ES-I3 (cell line): Measurements from ENCODE around the gene SSBP3.
"Not testable (repeated sequence)": the region's sequence is repeated elsewhere in the genome, so short reads cannot be mapped to it uniquely, and the experiment has no call there.

Experiments used
- H3K36me3 ChIP-seq: 2 replicates; pipeline ENCODE4 v1.6.1; 2013; ENCODE audit warnings: mild to moderate bottlenecking, low read length, control low read depth, moderate library complexity; ENCODE audit not compliant: insufficient read depth
- H3K4me1 ChIP-seq: 2 replicates; pipeline ENCODE4 v1.6.1; 2013; ENCODE audit warnings: mild to moderate bottlenecking, control low read depth, low read length; ENCODE audit not compliant: insufficient read depth
- H3K9ac ChIP-seq: 2 replicates; pipeline ENCODE4 v1.6.1; 2013; ENCODE audit warnings: low read depth, mild to moderate bottlenecking, low read length, moderate library complexity
- H3K9me3 ChIP-seq: 2 replicates; pipeline ENCODE4 v1.6.1; 2013; ENCODE audit warnings: mild to moderate bottlenecking, low read length, moderate library complexity; ENCODE audit not compliant: control insufficient read depth, insufficient read depth

Gene SSBP3

GRCh38 chr1:54247863-54248515, 158.2 kb downstream of the SSBP3 start:
- Histone ChIP-seq H3K9ac (no peak overlapping the region), H3K36me3 (peaks cover 2% of the 10 kb centered on the region)

DNA sequence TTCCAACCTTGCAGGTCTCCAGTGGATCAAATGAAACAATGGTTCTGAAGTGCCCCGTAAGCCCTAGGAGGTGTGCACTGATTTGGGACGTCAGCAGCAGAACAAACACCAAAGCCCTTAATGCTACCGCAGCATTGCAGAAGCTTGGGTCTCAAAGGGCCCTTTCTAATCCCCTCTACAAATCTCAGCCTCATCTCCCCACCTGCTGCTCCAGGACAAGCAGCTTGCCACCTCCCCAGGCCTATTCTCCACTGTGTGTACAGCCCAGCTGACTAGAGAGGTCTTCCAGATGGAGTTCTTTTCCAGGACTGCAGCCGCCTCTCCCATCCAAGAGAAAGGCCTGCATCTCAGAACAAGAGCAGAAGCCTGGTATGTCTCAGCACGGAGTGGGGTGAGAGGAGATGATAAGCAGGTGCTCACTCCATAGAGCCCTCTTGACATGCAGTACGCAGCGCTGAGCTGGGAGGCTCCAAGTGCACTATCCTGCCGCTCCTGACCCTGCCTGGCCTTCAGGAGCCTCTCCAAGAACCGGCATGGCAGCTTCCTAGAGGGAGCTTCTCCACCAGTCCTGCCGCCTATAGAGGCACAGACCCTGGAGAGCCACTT, 160.0 kb downstream of the SSBP3 start:
- Histone ChIP-seq H3K9me3 (no peaks in the 10 kb centered on the region), H3K36me3 (peaks cover 5% of the 10 kb centered on the region), H3K4me1 (peaks cover 3% of the 10 kb centered on the region; the same call in 1 of the 2 replicates), H3K9ac (no peak overlapping the region)

More at GRCh38 chr1:54247863-54248515, 158.2 kb downstream of the SSBP3 start:
- peaks cover 3% of the 10 kb centered on the region; the same call in 1 of the 2 replicates for H3K4me1 ChIP-seq
- H3K9me3 ChIP-seq = no peaks in the 10 kb centered on the region

GRCh38 chr1:54245501-54245900, 160.7 kb downstream of the SSBP3 start:
- Histone ChIP-seq H3K4me1 (peaks cover 3% of the 10 kb centered on the region; the same call in 1 of the 2 replicates), H3K9me3 (no peaks in the 10 kb centered on the region), H3K9ac (no peak overlapping the region), H3K36me3 (peaks cover 5% of the 10 kb centered on the region)

GRCh38 chr1:54244655-54245054, 161.5 kb downstream of the SSBP3 start:
- no peak overlapping the region for H3K9ac ChIP-seq
- H3K36me3 ChIP-seq = peaks cover 5% of the 10 kb centered on the region
- H3K4me1 ChIP-seq = no peaks in the 10 kb centered on the region
- no peaks in the 10 kb centered on the region for H3K9me3 ChIP-seq

GRCh38 chr1:54243022-54243421, 163.2 kb downstream of the SSBP3 start:
- H3K9ac ChIP-seq = no peak overlapping the region
- no peaks in the 10 kb centered on the region for H3K9me3 ChIP-seq
- H3K4me1 ChIP-seq = no peaks in the 10 kb centered on the region
- H3K36me3 ChIP-seq = peaks cover 5% of the 10 kb centered on the region

DNA sequence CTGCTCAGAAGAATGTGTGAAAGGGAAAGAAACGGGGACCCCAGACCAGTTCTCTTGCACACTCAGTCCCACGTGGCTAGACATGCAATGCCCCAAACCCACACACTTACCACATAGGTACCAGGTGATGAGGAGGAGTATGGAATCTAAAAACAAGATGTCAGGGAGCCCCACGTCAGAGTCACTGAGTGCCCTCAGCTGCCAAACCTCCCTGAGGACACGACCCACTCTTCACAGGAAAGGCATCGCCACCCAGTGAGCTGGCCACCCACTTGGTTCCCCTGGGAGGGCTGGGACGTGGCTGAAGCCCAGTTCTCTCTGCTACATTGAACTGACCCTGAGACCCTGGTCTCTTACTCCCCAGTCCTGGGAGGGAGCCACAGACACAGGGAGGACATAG, 164.8 kb downstream of the SSBP3 start:
- Histone ChIP-seq H3K4me1 (no peaks in the 10 kb centered on the region), H3K9ac (no peak overlapping the region), H3K36me3 (peaks cover 17% of the 10 kb centered on the region), H3K9me3 (no peaks in the 10 kb centered on the region)

- peaks cover 17% of the 10 kb centered on the region for H3K36me3 ChIP-seq
These were observed 165.4 kb downstream of the SSBP3 start for GRCh38 chr1:54240741-54241335.

DNA sequence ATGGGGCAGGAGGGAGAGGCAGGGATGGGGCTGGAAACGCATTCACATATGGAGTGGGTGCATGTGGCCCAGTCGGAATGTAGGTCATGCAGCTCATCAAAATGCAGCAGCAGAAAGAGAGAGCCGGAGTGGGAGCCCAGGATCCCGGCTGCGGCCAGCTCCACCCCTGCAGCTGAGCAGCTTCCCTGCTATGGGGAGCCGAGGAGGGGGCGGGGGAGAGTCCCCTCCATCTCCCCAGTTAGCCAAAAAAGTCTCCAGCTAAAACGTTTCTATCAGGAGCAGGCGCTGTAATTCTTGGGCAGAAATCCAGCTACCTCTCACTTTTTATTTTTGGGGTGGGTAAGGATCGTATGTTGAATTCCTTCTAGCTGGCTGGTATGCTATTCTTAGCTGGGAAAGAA, 166.6 kb downstream of the SSBP3 start:
- peaks cover 17% of the 10 kb centered on the region for H3K36me3 ChIP-seq

More at GRCh38 chr1:54240741-54241335, 165.4 kb downstream of the SSBP3 start:
- Histone ChIP-seq H3K9me3 (no peaks in the 10 kb centered on the region), H3K9ac (no peak overlapping the region), H3K4me1 (no peaks in the 10 kb centered on the region)

DNA sequence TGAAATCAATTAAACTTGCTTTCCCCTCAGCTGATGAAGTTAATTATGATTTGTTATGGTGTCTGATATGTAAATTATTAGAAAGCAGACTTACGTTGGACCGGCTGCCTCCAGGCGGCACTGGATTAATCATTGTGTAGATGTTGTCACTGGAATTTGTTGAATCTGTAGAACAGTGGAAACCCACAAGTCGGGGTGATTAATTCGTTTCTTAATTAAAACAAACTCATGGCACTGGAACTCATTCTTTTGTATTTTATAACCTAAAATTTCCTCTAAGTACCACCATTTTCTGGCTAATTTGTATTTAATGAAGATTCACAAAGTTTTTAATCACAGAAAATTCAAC, 167.2 kb downstream of the SSBP3 start:
- no peaks in the 10 kb centered on the region for H3K4me1 ChIP-seq
- H3K9ac ChIP-seq = no peak overlapping the region
- peaks cover 17% of the 10 kb centered on the region for H3K36me3 ChIP-seq
- H3K9me3 ChIP-seq = no peaks in the 10 kb centered on the region

More for the DNA sequence above, 166.6 kb downstream of the SSBP3 start:
- Histone ChIP-seq H3K9ac (no peak overlapping the region), H3K4me1 (no peaks in the 10 kb centered on the region), H3K9me3 (no peaks in the 10 kb centered on the region)

DNA sequence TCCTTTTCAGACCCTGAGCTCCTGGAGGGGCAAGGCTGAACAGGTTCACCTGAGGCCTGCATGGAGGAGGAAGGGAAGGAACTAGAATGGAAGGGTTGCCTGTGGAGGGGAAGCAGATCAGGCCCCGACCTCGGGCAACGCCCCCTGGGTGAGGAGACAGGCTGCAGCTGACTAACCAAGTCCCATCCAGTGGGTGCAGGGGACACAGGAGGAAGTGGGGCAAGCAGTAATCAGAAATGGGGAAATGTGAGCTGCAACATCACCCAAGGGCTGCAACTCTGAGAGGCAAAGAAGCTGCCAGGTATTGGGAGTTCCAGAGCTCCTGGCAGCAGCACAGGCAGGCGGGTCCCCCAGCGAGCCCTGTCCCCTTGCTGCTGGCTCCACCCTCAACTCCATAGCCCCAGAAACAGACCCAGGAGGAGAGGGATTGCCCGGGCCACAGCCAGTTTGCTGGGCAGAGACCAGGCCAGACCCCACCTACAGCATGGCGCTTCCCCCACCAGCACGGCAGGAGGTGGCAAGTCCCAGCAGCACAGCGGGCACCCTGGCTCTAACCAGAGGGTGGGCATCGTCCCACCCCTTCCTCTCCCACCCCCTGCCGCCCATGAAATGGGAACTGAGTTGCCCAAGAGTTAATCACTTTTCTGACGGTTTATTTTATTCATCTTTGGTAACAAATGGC, 167.7 kb downstream of the SSBP3 start:
- H3K4me1 ChIP-seq = no peaks in the 10 kb centered on the region
- peaks cover 17% of the 10 kb centered on the region for H3K36me3 ChIP-seq
- H3K9ac ChIP-seq = no peak overlapping the region
- no peaks in the 10 kb centered on the region for H3K9me3 ChIP-seq

- Histone ChIP-seq H3K9me3 (no peaks in the 10 kb centered on the region), H3K4me1 (no peaks in the 10 kb centered on the region), H3K9ac (no peak overlapping the region), H3K36me3 (peaks cover 12% of the 10 kb centered on the region)
These were observed 168.6 kb downstream of the SSBP3 start for GRCh38 chr1:54237586-54237985.

DNA sequence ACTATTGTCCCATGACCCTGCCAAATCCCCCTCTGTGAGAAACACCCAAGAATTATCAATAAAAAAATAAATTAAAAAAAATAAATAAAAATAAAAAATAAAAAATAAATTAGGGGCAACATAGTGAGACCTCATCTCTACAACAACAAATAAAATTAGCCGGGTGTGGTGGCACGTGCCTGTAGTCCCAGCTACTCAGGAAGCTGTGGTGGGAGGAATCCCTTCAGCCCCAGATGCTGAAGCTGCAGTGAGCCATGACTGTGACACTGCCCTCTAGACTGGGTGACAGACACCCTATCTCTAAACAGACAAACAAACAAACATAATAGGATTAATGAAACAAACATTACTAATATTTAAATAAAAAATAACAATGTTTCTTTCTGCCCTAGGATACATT, 171.9 kb downstream of the SSBP3 start:
- Histone ChIP-seq H3K36me3 (peaks cover 12% of the 10 kb centered on the region), H3K9ac (no peak overlapping the region), H3K4me1 (no peaks in the 10 kb centered on the region; the same call in 1 of the 2 replicates), H3K9me3 (no peaks in the 10 kb centered on the region)

- H3K4me1 ChIP-seq, H3K9ac ChIP-seq, H3K9me3 ChIP-seq: not testable (repeated sequence)
- H3K36me3 ChIP-seq = peaks cover 12% of the 10 kb centered on the region
These were observed 173.0 kb downstream of the SSBP3 start for GRCh38 chr1:54233196-54233595.

GRCh38 chr1:54230507-54231339, 175.5 kb downstream of the SSBP3 start:
- Histone ChIP-seq H3K9me3 (no peaks in the 10 kb centered on the region), H3K4me1 (peaks cover 5% of the 10 kb centered on the region; the same call in 1 of the 2 replicates), H3K36me3 (no peaks in the 10 kb centered on the region; the same call in 1 of the 2 replicates), H3K9ac (no peak overlapping the region)
